GM21528 (cell line): Measurements from ENCODE around the gene SLC7A14.

Source experiments
- ATAC-seq: cut with Tn5 transposase; IDR thresholded peaks from one replicate; pipeline ENCODE4 v1.9.1; 2021; ENCODE audit warnings: mild to moderate bottlenecking, moderate library complexity; ENCODE audit not compliant: unreplicated experiment, low FRiP score

Gene SLC7A14

GRCh38 chr3:170437696-170438407 lies 148.0 kb downstream of the SLC7A14 start:
- ATAC-seq = no peak

- no peak for ATAC-seq
Observed at GRCh38 chr3:170437176-170437575, 148.7 kb downstream of the SLC7A14 start.

- ATAC-seq = no peak
Observed at GRCh38 chr3:170436697-170437096, 149.2 kb downstream of the SLC7A14 start.

GRCh38 chr3:170432416-170432815 lies 153.5 kb downstream of the SLC7A14 start:
- no peak for ATAC-seq

- ATAC-seq = no peak
Observed at GRCh38 chr3:170431054-170431453, 154.8 kb downstream of the SLC7A14 start.

GRCh38 chr3:170429050-170429449 lies 156.8 kb downstream of the SLC7A14 start:
- ATAC-seq = no peak

GRCh38 chr3:170428095-170428494 lies 157.8 kb downstream of the SLC7A14 start:
- ATAC-seq = no peak

- no peak for ATAC-seq
Observed at GRCh38 chr3:170426240-170426797, 159.6 kb downstream of the SLC7A14 start.

- ATAC-seq = no peak
Observed at GRCh38 chr3:170425491-170426239, 160.2 kb downstream of the SLC7A14 start.

- no peak for ATAC-seq
Observed at GRCh38 chr3:170424879-170425278, 161.0 kb downstream of the SLC7A14 start.

GRCh38 chr3:170423001-170423615 lies 162.8 kb downstream of the SLC7A14 start:
- ATAC-seq = no peak

- no peak for ATAC-seq
Observed at GRCh38 chr3:170421758-170422157, 164.1 kb downstream of the SLC7A14 start.

- ATAC-seq = no peak
Observed at GRCh38 chr3:170421111-170421641, 164.7 kb downstream of the SLC7A14 start.

GRCh38 chr3:170420307-170420821 lies 165.5 kb downstream of the SLC7A14 start:
- ATAC-seq = no peak

GRCh38 chr3:170419557-170420087 lies 166.3 kb downstream of the SLC7A14 start:
- ATAC-seq = no peak

- ATAC-seq = no peak
Observed at GRCh38 chr3:170418422-170419398, 167.2 kb downstream of the SLC7A14 start, which contains the start of gene CLDN11. TSS of gene CLDN11 (plus strand) at chr3:170418868. CDS start at chr3:170419067, 199 bp downstream.

GRCh38 chr3:170417090-170417489 lies 168.8 kb downstream of the SLC7A14 start:
- ATAC-seq = no peak

GRCh38 chr3:170414202-170414663 lies 171.6 kb downstream of the SLC7A14 start:
- no peak for ATAC-seq

GRCh38 chr3:170413291-170413690 lies 172.6 kb downstream of the SLC7A14 start:
- no peak for ATAC-seq
